Measurements from ENCODE around the gene LTBP1. TPM values are rescaled to one million over a fixed set of nuclear protein-coding genes. Genes with fewer than 3 reads are reported as not detected.

Gene LTBP1
- total and polyA plus RNA-seq, 2 of the 13 experiments (the other 11 are each of a cell fraction or from before 2014, with no cell fraction given): 0.12 to 0.22 TPM

DNA sequence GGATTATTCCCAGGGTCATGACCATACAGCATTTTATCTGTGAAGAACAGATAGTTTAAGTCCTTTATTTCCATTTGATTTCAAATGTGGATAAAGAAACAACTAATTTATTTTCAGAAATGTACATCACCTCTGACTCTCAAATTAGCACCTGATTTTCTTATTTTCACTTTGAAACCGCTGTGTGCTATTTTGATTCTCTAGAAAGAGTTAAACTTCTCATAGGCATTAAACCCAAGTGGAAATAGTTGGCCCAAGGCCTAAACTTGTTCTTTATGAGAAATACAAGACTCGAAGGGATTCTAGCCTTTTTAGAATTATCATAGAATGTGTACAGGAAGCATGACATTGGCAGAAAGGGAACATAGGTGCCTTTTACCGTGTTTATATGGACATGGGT, 41.5 kb upstream of the LTBP1 start:
- Histone ChIP-seq H3K36me3 (replicated peaks in 1 of 2; ENCODE audit: control insufficient read depth in 1 of 2, insufficient read depth in 2 of 2, low read length in 2 of 2) (no peaks in the 10 kb centered on the region), H3K27me3 (ENCODE audit: control insufficient read depth in 1 of 2, insufficient read depth in 2 of 2, low read length in 2 of 2) (peaks cover 2 to 14% of the 10 kb centered on the region in 2 experiments; a peak in 3 of 5 replicates), H3K4me3 (replicated peaks in 1 of 3; ENCODE audit: insufficient read depth in 1 of 3, low read depth in 2 of 3, low read length in 3 of 3) (no peak overlapping the region), H4K20me1 (ENCODE audit: insufficient read depth, low read length) (no peaks in the 10 kb centered on the region), H3K9me3 (ENCODE audit: low read length) (peaks cover 6% of the 10 kb centered on the region; the same call in 1 of the 2 replicates), H2AFZ (ENCODE audit: low read length) (no peak overlapping the region), H3K79me2 (ENCODE audit: insufficient read depth, low read length) (no peaks in the 10 kb centered on the region), H3K9ac (ENCODE audit: insufficient read depth, low read depth, low read length) (no peak overlapping the region), H3K27ac (ENCODE audit: extremely low read length, insufficient read depth, low read length) (no peak overlapping the region), H3K4me2 (ENCODE audit: low read depth, low read length) (no peak overlapping the region), H3K4me1 (ENCODE audit: insufficient read depth, low read length) (no peaks in the 10 kb centered on the region)
- no TSS peak for BruUV-seq (replicated peaks)
- WGBS (ENCODE audit: low lambda C conversion rate): 6% methylated on average over 3 of the region's 3 CpGs
- no peak for ATAC-seq
- in situ Hi-C loops (cut with HindIII; ENCODE audit: extremely low pct_ligation_motif_present, low pct_unique_long_range_greater_than_20kb) (no loop called here), intact Hi-C loops (cut with micrococcal nuclease; ENCODE audit: unreplicated experiment) (no loop called here)
- ChIA-PET CTCF (ENCODE audit: low intra/inter-chr PET ratio, low total read pairs) (no interaction called here), POLR2A (no interaction called here)
- TF ChIP-seq MZF1 (CRISPR knock-in tag; IDR thresholded peaks at IDR 0.05; ENCODE audit: borderline replicate concordance) (no peak), ZNF773 (CRISPR knock-in tag; IDR thresholded peaks at IDR 0.05; ENCODE audit: borderline replicate concordance) (no peak), ZNF501 (CRISPR knock-in tag; IDR thresholded peaks at IDR 0.05) (no peak)
- TF ChIP-seq, protein P1, sequence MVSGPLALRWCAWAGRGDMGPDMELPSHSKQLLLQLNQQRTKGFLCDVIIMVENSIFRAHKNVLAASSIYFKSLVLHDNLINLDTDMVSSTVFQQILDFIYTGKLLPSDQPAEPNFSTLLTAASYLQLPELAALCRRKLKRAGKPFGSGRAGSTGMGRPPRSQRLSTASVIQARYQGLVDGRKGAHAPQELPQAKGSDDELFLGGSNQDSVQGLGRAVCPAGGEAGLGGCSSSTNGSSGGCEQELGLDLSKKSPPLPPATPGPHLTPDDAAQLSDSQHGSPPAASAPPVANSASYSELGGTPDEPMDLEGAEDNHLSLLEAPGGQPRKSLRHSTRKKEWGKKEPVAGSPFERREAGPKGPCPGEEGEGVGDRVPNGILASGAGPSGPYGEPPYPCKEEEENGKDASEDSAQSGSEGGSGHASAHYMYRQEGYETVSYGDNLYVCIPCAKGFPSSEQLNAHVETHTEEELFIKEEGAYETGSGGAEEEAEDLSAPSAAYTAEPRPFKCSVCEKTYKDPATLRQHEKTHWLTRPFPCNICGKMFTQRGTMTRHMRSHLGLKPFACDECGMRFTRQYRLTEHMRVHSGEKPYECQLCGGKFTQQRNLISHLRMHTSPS (CRISPR knock-in tag; IDR thresholded peaks at IDR 0.05; ENCODE audit: low read depth): no peak
- TF ChIP-seq, protein P2, sequence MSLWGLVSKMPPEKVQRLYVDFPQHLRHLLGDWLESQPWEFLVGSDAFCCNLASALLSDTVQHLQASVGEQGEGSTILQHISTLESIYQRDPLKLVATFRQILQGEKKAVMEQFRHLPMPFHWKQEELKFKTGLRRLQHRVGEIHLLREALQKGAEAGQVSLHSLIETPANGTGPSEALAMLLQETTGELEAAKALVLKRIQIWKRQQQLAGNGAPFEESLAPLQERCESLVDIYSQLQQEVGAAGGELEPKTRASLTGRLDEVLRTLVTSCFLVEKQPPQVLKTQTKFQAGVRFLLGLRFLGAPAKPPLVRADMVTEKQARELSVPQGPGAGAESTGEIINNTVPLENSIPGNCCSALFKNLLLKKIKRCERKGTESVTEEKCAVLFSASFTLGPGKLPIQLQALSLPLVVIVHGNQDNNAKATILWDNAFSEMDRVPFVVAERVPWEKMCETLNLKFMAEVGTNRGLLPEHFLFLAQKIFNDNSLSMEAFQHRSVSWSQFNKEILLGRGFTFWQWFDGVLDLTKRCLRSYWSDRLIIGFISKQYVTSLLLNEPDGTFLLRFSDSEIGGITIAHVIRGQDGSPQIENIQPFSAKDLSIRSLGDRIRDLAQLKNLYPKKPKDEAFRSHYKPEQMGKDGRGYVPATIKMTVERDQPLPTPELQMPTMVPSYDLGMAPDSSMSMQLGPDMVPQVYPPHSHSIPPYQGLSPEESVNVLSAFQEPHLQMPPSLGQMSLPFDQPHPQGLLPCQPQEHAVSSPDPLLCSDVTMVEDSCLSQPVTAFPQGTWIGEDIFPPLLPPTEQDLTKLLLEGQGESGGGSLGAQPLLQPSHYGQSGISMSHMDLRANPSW (CRISPR knock-in tag; IDR thresholded peaks at IDR 0.05; ENCODE audit: borderline replicate concordance): no peak
- TF ChIP-seq, protein P3, sequence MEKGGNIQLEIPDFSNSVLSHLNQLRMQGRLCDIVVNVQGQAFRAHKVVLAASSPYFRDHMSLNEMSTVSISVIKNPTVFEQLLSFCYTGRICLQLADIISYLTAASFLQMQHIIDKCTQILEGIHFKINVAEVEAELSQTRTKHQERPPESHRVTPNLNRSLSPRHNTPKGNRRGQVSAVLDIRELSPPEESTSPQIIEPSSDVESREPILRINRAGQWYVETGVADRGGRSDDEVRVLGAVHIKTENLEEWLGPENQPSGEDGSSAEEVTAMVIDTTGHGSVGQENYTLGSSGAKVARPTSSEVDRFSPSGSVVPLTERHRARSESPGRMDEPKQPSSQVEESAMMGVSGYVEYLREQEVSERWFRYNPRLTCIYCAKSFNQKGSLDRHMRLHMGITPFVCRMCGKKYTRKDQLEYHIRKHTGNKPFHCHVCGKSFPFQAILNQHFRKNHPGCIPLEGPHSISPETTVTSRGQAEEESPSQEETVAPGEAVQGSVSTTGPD (CRISPR knock-in tag; IDR thresholded peaks at IDR 0.05): no peak
- DNase-seq (ENCODE audit: low spot score): no peak
- no peak for FAIRE-seq

Data from HepG2 (cell line).